H9 (cell line): Measurements from ENCODE around the gene GRAMD1C. TPM values are rescaled to one million over a fixed set of nuclear protein-coding genes. Genes with fewer than 3 reads are reported as not detected.
A peak's percentile ranks its signal among the peaks of the same experiment; 100 is the strongest.

Experiments used
- DNase-seq: peaks from one replicate; pipeline ENCODE4 v3.0.0-alpha.2; 2017
- H2AFZ ChIP-seq: one replicate; pipeline ENCODE4 v1.6.1; 2013; ENCODE audit warnings: mild to moderate bottlenecking, low read length, control low read depth, moderate library complexity
- H2AK5ac ChIP-seq: 2 replicates; pipeline ENCODE4 v1.6.1; 2013; ENCODE audit warnings: low read length, control low read depth, mixed read lengths; ENCODE audit not compliant: insufficient read length
- H2BK120ac ChIP-seq: one replicate; pipeline ENCODE4 v1.6.1; 2013; ENCODE audit warnings: low read depth, mild to moderate bottlenecking, low read length, control low read depth, inconsistent platforms; ENCODE audit not compliant: poor library complexity, severe bottlenecking
- H2BK12ac ChIP-seq: 2 replicates; pipeline ENCODE4 v1.6.1; 2013; ENCODE audit warnings: low read length, control low read depth, mixed read lengths, low read depth; ENCODE audit not compliant: insufficient read length
- H2BK15ac ChIP-seq: 2 replicates; pipeline ENCODE4 v1.6.1; 2013; ENCODE audit warnings: low read depth, low read length, control low read depth
- H2BK20ac ChIP-seq: one replicate; pipeline ENCODE4 v1.6.1; 2013; ENCODE audit warnings: low read depth, mild to moderate bottlenecking, low read length, control low read depth, inconsistent platforms; ENCODE audit not compliant: poor library complexity, severe bottlenecking
- H2BK5ac ChIP-seq: 2 replicates; pipeline ENCODE4 v1.6.1; 2013; ENCODE audit warnings: low read length, control low read depth, mixed read lengths; ENCODE audit not compliant: insufficient read length
- H3K14ac ChIP-seq: 2 replicates; pipeline ENCODE4 v1.6.1; 2013; ENCODE audit warnings: low read length, control low read depth; ENCODE audit not compliant: insufficient read depth
- H3K18ac ChIP-seq: 2 replicates; pipeline ENCODE4 v1.6.1; 2013; ENCODE audit warnings: low read depth, mild to moderate bottlenecking, mixed read lengths, low read length, control low read depth; ENCODE audit not compliant: insufficient read length
- H3K23ac ChIP-seq: 2 replicates; pipeline ENCODE4 v1.6.1; 2013; ENCODE audit warnings: low read length, control low read depth, mixed read lengths, low read depth; ENCODE audit not compliant: insufficient read length
- H3K23me2 ChIP-seq: 2 replicates; pipeline ENCODE4 v1.6.1; 2013; ENCODE audit warnings: low read depth, mild to moderate bottlenecking, mixed read lengths, low read length, control low read depth; ENCODE audit not compliant: insufficient read length, poor library complexity, severe bottlenecking
- H3K27ac ChIP-seq: 2 replicates; pipeline ENCODE4 v1.5.1; 2013; ENCODE audit warnings: low read length, control low read depth, mixed read lengths, low read depth; ENCODE audit not compliant: insufficient read length
- H3K27me3 ChIP-seq: 2 replicates; pipeline ENCODE4 v1.6.1; 2013; ENCODE audit warnings: low read length, control low read depth, inconsistent platforms; ENCODE audit not compliant: insufficient read depth
- H3K4ac ChIP-seq: 2 replicates; pipeline ENCODE4 v1.6.1; 2013; ENCODE audit warnings: low read depth, mild to moderate bottlenecking, control low read depth, inconsistent platforms, low read length, moderate library complexity
- H3K4me1 ChIP-seq: 2 replicates; pipeline ENCODE4 v1.6.1; 2013; ENCODE audit warnings: low read length, control low read depth, inconsistent platforms; ENCODE audit not compliant: insufficient read depth
- H3K4me2 ChIP-seq: 2 replicates; pipeline ENCODE4 v1.6.1; 2013; ENCODE audit warnings: low read length, control low read depth, mixed read lengths; ENCODE audit not compliant: insufficient read length, insufficient read depth
- H3K56ac ChIP-seq: 2 replicates; pipeline ENCODE4 v1.6.1; 2013; ENCODE audit warnings: low read depth, mild to moderate bottlenecking, mixed read lengths, low read length, control low read depth; ENCODE audit not compliant: insufficient read length
- H3K79me1 ChIP-seq: 2 replicates; pipeline ENCODE4 v1.6.1; 2013; ENCODE audit warnings: low read depth, mild to moderate bottlenecking, moderate library complexity, low read length, control low read depth, inconsistent platforms; ENCODE audit not compliant: insufficient read depth, poor library complexity, severe bottlenecking
- H3K79me2 ChIP-seq: 2 replicates; pipeline ENCODE4 v1.6.1; 2013; ENCODE audit warnings: low read length, control low read depth, inconsistent platforms; ENCODE audit not compliant: insufficient read depth
- H3K9ac ChIP-seq: 2 replicates; pipeline ENCODE4 v1.6.1; 2013; ENCODE audit warnings: low read length, control low read depth, mixed read lengths; ENCODE audit not compliant: insufficient read length; ENCODE audit errors: extremely low read depth
- H3K9me3 ChIP-seq: one replicate; pipeline ENCODE4 v1.6.1; 2013; ENCODE audit warnings: low read depth, low read length, inconsistent platforms; ENCODE audit not compliant: control insufficient read depth
- H3T11ph ChIP-seq: one replicate; pipeline ENCODE4 v1.6.1; 2013; ENCODE audit warnings: mild to moderate bottlenecking, low read length, control low read depth, inconsistent platforms
- H4K20me1 ChIP-seq: one replicate; pipeline ENCODE4 v1.6.1; 2013; ENCODE audit not compliant: control insufficient read depth, insufficient read length, insufficient read depth
- H4K5ac ChIP-seq: 2 replicates; pipeline ENCODE4 v1.6.1; 2013; ENCODE audit warnings: low read depth, mild to moderate bottlenecking, mixed read lengths, low read length, control low read depth; ENCODE audit not compliant: insufficient read length
- H4K8ac ChIP-seq: replicated peaks from 2 replicates; pipeline ENCODE4 v1.6.1; 2013; ENCODE audit warnings: low read length, control low read depth, mixed read lengths, low read depth; ENCODE audit not compliant: insufficient read length
- H4K91ac ChIP-seq: 2 replicates; pipeline ENCODE4 v1.6.1; 2013; ENCODE audit warnings: low read depth, mild to moderate bottlenecking, moderate library complexity, mixed read lengths, low read length, control low read depth; ENCODE audit not compliant: insufficient read length
- H3K27ac Mint-ChIP-seq, 3 experiments: 2 replicates in 2 of 3; 3 replicates in 1 of 3; pipeline ENCODE4 v1.8.0; 2020 to 2021; ENCODE audit warnings: mixed read lengths in 3 of 3, mild to moderate bottlenecking in 1 of 3, moderate library complexity in 1 of 3
- H3K27me3 Mint-ChIP-seq: 2 replicates; pipeline ENCODE4 v1.8.0; 2021; ENCODE audit warnings: low read depth, mild to moderate bottlenecking, moderate library complexity, mixed read lengths
- H3K36me3 Mint-ChIP-seq, 3 experiments: 2 replicates in 2 of 3; 3 replicates in 1 of 3; pipeline ENCODE4 v1.8.0; 2020 to 2021; ENCODE audit warnings: low read depth in 3 of 3, mixed read lengths in 3 of 3; ENCODE audit not compliant: insufficient read depth in 1 of 3
- H3K4me1 Mint-ChIP-seq, 2 experiments: 2 replicates each; pipeline ENCODE4 v1.8.0; 2020; ENCODE audit warnings: mixed read lengths in 2 of 2
- H3K4me3 Mint-ChIP-seq, 2 experiments: 2 replicates in 1 of 2; 3 replicates in 1 of 2; pipeline ENCODE4 v1.8.0; 2020 to 2021; ENCODE audit warnings: mild to moderate bottlenecking in 2 of 2, mixed read lengths in 2 of 2, moderate library complexity in 1 of 2
- H3K9me3 Mint-ChIP-seq, 2 experiments: 2 replicates in 1 of 2; 3 replicates in 1 of 2; pipeline ENCODE4 v1.8.0; 2020; ENCODE audit warnings: mild to moderate bottlenecking in 2 of 2, mixed read lengths in 2 of 2, moderate library complexity in 1 of 2
- WGBS: extraction: QIAGEN DNeasy Blood & Tissue Kit; methylation state at CpG from one replicate; pipeline ENCODE4 v1.1.7; 2013; ENCODE audit warnings: missing lambda C conversion rate, low lambda C conversion rate, mixed read lengths; ENCODE audit not compliant: insufficient read length; ENCODE audit errors: extremely low coverage; 5-methylcytosine and 5-hydroxymethylcytosine counted together
- total RNA-seq: library from RNA; stranded (reverse); gene quantifications from 2 replicates; pipeline ENCODE4 v1.2.1, GENCODE V29; 2021
- TF ChIP-seq, protein P1 (sequence below): fragments of 200-600 bp; sonication (generic); conservative IDR thresholded peaks from 3 replicates; pipeline ENCODE4 v1.8.0; 2021; ENCODE audit warnings: antibody characterized with exemption, mild to moderate bottlenecking

GRAMD1C gene
- total RNA-seq, 1 experiment from 2014 or later: 1.8 TPM

DNA sequence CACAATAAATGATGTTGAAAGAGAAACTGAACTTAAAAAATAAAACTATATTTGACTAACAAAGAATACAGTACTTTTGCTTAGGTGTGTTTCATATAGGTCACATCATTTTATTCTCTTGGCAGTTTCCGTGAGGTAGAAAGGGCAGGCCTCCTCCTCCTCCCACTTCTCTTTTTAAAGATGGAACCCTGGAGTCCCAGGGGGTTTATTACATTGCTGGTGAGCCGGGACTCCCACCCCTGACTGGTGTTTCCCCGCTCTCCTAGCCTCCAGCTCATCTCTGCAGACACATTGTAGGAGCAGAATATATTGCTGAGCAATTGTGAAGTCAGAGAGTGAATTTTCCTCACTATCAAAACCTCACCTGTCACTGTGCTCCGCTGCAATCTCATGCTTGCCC lies 139.2 kb downstream of the GRAMD1C start:
- Histone ChIP-seq H3K18ac (no peak overlapping the region), H3K4ac (no peak overlapping the region), H2BK20ac (no peak overlapping the region), H2BK5ac (no peak overlapping the region), H3K9me3 (no peaks in the 10 kb centered on the region), H3K4me2 (no peak overlapping the region), H2AK5ac (no peak overlapping the region), H4K91ac (no peak overlapping the region), H3K56ac (no peak overlapping the region), H3K4me1 (no peaks in the 10 kb centered on the region), H2BK15ac (no peak overlapping the region), H2AFZ (no peak overlapping the region), H3K23me2 (no peaks in the 10 kb centered on the region), H2BK12ac (no peak overlapping the region), H4K20me1 (no peaks in the 10 kb centered on the region), H3K79me2 (no peaks in the 10 kb centered on the region), H3K14ac (no peak overlapping the region), H2BK120ac (no peak overlapping the region), H3K9ac (no peak overlapping the region), H3K27ac (no peak overlapping the region), H3T11ph (no peak overlapping the region), H4K5ac (no peak overlapping the region), H4K8ac (no peak overlapping the region), H3K23ac (no peak overlapping the region), H3K27me3 (no peaks in the 10 kb centered on the region; the same call in 1 of the 2 replicates), H3K79me1 (no peaks in the 10 kb centered on the region)
- no CpG with 5 or more reads among the region's 4 CpGs for WGBS
- Mint-ChIP-seq H3K4me3 (no peak overlapping the region), H3K27ac (peak overlapping the region in 1 of 3 experiments; percentile 18; a peak in 1 of 7 replicates), H3K9me3 (peaks cover 12 to 18% of the 10 kb centered on the region in 2 experiments; a peak in 3 of 5 replicates), H3K36me3 (peaks cover 4 to 20% (median 16%) of the 10 kb centered on the region in 3 experiments; a peak in 6 of 7 replicates), H3K27me3 (no peaks in the 10 kb centered on the region), H3K4me1 (no peaks in the 10 kb centered on the region)
- no peak for DNase-seq
- TF ChIP-seq, protein P1, sequence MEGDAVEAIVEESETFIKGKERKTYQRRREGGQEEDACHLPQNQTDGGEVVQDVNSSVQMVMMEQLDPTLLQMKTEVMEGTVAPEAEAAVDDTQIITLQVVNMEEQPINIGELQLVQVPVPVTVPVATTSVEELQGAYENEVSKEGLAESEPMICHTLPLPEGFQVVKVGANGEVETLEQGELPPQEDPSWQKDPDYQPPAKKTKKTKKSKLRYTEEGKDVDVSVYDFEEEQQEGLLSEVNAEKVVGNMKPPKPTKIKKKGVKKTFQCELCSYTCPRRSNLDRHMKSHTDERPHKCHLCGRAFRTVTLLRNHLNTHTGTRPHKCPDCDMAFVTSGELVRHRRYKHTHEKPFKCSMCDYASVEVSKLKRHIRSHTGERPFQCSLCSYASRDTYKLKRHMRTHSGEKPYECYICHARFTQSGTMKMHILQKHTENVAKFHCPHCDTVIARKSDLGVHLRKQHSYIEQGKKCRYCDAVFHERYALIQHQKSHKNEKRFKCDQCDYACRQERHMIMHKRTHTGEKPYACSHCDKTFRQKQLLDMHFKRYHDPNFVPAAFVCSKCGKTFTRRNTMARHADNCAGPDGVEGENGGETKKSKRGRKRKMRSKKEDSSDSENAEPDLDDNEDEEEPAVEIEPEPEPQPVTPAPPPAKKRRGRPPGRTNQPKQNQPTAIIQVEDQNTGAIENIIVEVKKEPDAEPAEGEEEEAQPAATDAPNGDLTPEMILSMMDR: no peak
